ENCODE results near the gene SLC7A6.

DNA sequence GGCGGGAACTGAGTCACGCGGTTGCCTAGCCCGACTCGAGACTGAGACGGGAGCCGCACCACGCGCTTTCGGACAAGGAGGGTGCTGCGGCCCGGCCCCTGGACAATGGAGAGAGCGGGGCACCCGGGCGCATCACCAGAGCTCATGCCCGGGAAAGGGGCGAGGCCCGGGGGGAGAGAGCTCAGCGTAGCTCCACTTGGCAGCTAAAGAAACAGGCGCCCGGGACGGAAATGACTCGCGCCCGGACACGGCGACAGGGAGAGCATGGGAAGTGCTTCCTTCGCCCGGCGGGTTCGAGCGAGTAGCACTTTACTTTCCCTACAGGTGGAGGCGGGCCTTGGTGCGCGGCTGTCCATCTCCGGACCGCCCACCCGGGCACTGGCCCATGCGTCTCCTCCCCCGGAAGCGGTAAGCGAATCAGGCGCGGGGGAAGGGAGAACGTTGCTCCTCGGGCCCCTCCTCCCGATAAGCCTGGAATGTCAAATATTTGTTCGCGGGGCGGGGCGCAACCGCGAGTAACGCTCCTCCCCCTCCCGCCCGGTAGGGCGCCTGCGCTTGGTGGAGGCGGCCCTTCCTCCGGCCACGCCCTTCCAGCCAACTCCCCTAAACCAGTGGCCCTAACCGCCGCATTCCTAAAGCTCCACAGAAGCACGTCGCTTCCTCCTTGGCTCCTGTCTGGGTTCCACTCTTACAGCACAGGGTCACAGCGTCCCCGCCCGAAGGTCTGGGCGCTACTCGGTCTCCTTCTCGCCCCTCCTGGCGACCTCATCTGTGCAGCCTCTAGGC lies 26.9 kb upstream of the SLC7A6 start:
- peak; percentile 97 for TF ChIP-seq POLR2A (IDR thresholded peaks at IDR 0.05)
- TF ChIP-seq, protein P1, sequence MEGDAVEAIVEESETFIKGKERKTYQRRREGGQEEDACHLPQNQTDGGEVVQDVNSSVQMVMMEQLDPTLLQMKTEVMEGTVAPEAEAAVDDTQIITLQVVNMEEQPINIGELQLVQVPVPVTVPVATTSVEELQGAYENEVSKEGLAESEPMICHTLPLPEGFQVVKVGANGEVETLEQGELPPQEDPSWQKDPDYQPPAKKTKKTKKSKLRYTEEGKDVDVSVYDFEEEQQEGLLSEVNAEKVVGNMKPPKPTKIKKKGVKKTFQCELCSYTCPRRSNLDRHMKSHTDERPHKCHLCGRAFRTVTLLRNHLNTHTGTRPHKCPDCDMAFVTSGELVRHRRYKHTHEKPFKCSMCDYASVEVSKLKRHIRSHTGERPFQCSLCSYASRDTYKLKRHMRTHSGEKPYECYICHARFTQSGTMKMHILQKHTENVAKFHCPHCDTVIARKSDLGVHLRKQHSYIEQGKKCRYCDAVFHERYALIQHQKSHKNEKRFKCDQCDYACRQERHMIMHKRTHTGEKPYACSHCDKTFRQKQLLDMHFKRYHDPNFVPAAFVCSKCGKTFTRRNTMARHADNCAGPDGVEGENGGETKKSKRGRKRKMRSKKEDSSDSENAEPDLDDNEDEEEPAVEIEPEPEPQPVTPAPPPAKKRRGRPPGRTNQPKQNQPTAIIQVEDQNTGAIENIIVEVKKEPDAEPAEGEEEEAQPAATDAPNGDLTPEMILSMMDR (IDR thresholded peaks at IDR 0.05), result peak in 1 of 4 donors; percentile 6

Data from right lobe of liver (tissue), 4 donors.